HG03469 (cell line): Measurements from ENCODE around the gene FBXW12.

Experiments
- ATAC-seq: cut with Tn5 transposase; IDR thresholded peaks from one replicate; pipeline ENCODE4 v1.9.1; 2021; ENCODE audit warnings: mild to moderate bottlenecking, moderate library complexity, moderate number of reproducible peaks; ENCODE audit not compliant: unreplicated experiment

FBXW12 gene

GRCh38 chr3:48420561-48420960 is 48.5 kb downstream of the FBXW12 start:
- ATAC-seq, result no peak

- no peak for ATAC-seq
These were observed 50.3 kb downstream of the FBXW12 start for GRCh38 chr3:48422272-48422671.

- ATAC-seq, result no peak
These were observed 50.7 kb downstream of the FBXW12 start for GRCh38 chr3:48422681-48423080.

- ATAC-seq, result no peak
These were observed 51.3 kb downstream of the FBXW12 start for GRCh38 chr3:48423241-48423882.

- ATAC-seq, result no peak
These were observed 52.1 kb downstream of the FBXW12 start for GRCh38 chr3:48423883-48424695.

- ATAC-seq, result no peak
These were observed 53.3 kb downstream of the FBXW12 start for GRCh38 chr3:48425281-48425812.

GRCh38 chr3:48426401-48426909 is 54.4 kb downstream of the FBXW12 start:
- ATAC-seq, result no peak

- no peak for ATAC-seq
These were observed 55.1 kb downstream of the FBXW12 start for GRCh38 chr3:48426944-48427629.

GRCh38 chr3:48427630-48427962 is 55.6 kb downstream of the FBXW12 start:
- no peak for ATAC-seq

- ATAC-seq, result no peak
These were observed 56.1 kb downstream of the FBXW12 start for GRCh38 chr3:48428088-48428571.

GRCh38 chr3:48428572-48429316 is 56.7 kb downstream of the FBXW12 start:
- ATAC-seq, result no peak

GRCh38 chr3:48429317-48429959 is 57.4 kb downstream of the FBXW12 start:
- no peak for ATAC-seq

- no peak for ATAC-seq
These were observed 58.1 kb downstream of the FBXW12 start, which contains the start of gene PLXNB1 for GRCh38 chr3:48429960-48430707. TSS of gene PLXNB1 (minus strand) at chr3:48430086. CDS start at chr3:48424611, 5,475 bp downstream.

GRCh38 chr3:48430708-48431101 is 58.7 kb downstream of the FBXW12 start:
- no peak for ATAC-seq

- no peak for ATAC-seq
These were observed 59.4 kb downstream of the FBXW12 start for GRCh38 chr3:48431224-48432029.

GRCh38 chr3:48432411-48433371 is 60.7 kb downstream of the FBXW12 start:
- no peak for ATAC-seq

- no peak for ATAC-seq
These were observed 61.6 kb downstream of the FBXW12 start for GRCh38 chr3:48433472-48434118.
